Prostate gland (tissue), 2 donors: ENCODE results near the gene TMED4. TPM values are rescaled to one million over a fixed set of nuclear protein-coding genes. Genes with fewer than 3 reads are reported as not detected.
"Not testable (repeated sequence)": the region's sequence is repeated elsewhere in the genome, so short reads cannot be mapped to it uniquely, and the experiment has no call there.

Source experiments
- DNase-seq: peaks from one replicate; pipeline ENCODE4 v3.0.0-alpha.2; 2019; ENCODE audit warnings: low spot score
- H3K27ac ChIP-seq, 2 donors: fragments of 200-600 bp; sonication (generic); 2 replicates each; pipeline ENCODE4 v1.5.1; 2017 to 2019
- H3K27me3 ChIP-seq: fragments of 200-600 bp; sonication (generic); replicated peaks from 2 replicates; pipeline ENCODE4 v1.5.1; 2019; ENCODE audit not compliant: insufficient read depth
- H3K36me3 ChIP-seq, 2 donors: fragments of 200-600 bp; sonication (generic); 1 replicate in 1 of 2; 2 replicates in 1 of 2; pipeline versions ENCODE4 v1.5.1 to v1.8.1; 2017 to 2019
- H3K4me1 ChIP-seq: fragments of 200-600 bp; sonication (generic); replicated peaks from 2 replicates; pipeline ENCODE4 v1.5.1; 2019
- H3K4me3 ChIP-seq, 2 donors: fragments of 200-600 bp; sonication (generic); 2 replicates each; pipeline ENCODE4 v1.5.1; 2017 to 2019
- H3K9me3 ChIP-seq: fragments of 200-600 bp; sonication (generic); 2 replicates; pipeline ENCODE4 v1.5.1; 2017
- POLR2A ChIP-seq: fragments of 450-650 bp; IDR thresholded peaks from one replicate; pipeline ENCODE4 v1.6.1; 2016; ENCODE audit warnings: antibody characterized with exemption, mild to moderate bottlenecking
- POLR2AphosphoS5 ChIP-seq: sonication (generic); formaldehyde crosslinking; IDR thresholded peaks from one replicate; pipeline ENCODE4 v1.6.1; 2017; ENCODE audit warnings: antibody characterized with exemption
- WGBS: methylation state at CpG from one replicate; pipeline ENCODE4 v1.1.5; 2018; 5-methylcytosine and 5-hydroxymethylcytosine counted together
- intact Hi-C: fragments of 100-400 bp; cut with DNase I; formaldehyde crosslinking; loops from one replicate; pipeline ENCODE4 v1.14.2; 2022
- total RNA-seq, 2 donors: library from RNA; depleted of rRNA; stranded (reverse); fragments of >200 nt; gene quantifications; one replicate each; pipeline ENCODE4 v1.1.0, GENCODE V29; 2016
- TF ChIP-seq, protein P1 (sequence below), 4 experiments: fragments of 200-600 bp in 2 of 4; fragments of 450-650 bp in 2 of 4; sonication (generic) in 2 of 4; IDR thresholded peaks; 1 replicate in 3 of 4; 2 replicates in 1 of 4; pipeline ENCODE4 v1.5.1; 2016 to 2019; ENCODE audit warnings: antibody characterized with exemption in 4 of 4, mild to moderate bottlenecking in 2 of 4, moderate library complexity in 2 of 4

TMED4 gene
- total RNA-seq, 2 donors from 2014 or later = 227 to 243 TPM

DNA sequence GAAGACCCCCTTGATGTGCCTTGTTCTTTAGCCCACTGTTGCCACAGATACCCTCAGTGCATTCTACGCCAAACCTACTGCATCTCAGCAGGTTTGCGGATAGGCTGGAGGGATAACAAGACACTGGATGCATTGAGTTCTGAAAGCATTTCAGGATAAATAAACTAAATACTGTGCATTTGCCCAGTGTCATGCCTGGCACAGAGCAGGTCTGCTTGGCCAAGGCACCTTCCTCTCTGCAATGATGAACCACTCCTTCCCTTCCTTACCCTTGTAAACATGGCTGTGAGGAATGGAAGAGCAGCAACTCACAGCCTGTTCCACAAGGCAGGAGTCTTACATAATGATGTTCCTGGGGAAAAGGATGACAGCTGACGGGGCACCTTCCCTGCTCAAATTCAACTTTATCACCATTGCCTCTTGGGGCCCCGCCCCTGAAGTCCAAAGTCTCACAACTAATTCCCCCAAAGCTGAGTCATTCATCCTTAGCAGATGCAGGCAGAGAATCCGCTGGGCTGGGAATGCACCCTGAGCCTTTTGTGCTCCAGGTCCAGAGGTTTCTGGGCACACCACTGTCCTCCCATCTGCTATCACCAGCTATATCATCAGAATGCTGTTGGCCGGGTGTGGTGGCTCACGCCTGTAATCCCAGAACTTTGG, 19.9 kb downstream of the TMED4 start:
- no peak for TF ChIP-seq POLR2A
- TF ChIP-seq POLR2AphosphoS5 = no peak
- TF ChIP-seq, protein P1, sequence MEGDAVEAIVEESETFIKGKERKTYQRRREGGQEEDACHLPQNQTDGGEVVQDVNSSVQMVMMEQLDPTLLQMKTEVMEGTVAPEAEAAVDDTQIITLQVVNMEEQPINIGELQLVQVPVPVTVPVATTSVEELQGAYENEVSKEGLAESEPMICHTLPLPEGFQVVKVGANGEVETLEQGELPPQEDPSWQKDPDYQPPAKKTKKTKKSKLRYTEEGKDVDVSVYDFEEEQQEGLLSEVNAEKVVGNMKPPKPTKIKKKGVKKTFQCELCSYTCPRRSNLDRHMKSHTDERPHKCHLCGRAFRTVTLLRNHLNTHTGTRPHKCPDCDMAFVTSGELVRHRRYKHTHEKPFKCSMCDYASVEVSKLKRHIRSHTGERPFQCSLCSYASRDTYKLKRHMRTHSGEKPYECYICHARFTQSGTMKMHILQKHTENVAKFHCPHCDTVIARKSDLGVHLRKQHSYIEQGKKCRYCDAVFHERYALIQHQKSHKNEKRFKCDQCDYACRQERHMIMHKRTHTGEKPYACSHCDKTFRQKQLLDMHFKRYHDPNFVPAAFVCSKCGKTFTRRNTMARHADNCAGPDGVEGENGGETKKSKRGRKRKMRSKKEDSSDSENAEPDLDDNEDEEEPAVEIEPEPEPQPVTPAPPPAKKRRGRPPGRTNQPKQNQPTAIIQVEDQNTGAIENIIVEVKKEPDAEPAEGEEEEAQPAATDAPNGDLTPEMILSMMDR (IDR thresholded peaks at IDR 0.05) = no peak
- Histone ChIP-seq H3K4me3 (no peak overlapping the region), H3K4me1 (no peaks in the 10 kb centered on the region), H3K27me3 (no peaks in the 10 kb centered on the region), H3K36me3 (peaks cover 0 to 8% of the 10 kb centered on the region in 2 donors), H3K27ac (no peak overlapping the region), H3K9me3 (no peaks in the 10 kb centered on the region)
- intact Hi-C loops = no loop called here
- DNase-seq = no peak
- 91% methylated on average over 7 of the region's 7 CpGs for WGBS

DNA sequence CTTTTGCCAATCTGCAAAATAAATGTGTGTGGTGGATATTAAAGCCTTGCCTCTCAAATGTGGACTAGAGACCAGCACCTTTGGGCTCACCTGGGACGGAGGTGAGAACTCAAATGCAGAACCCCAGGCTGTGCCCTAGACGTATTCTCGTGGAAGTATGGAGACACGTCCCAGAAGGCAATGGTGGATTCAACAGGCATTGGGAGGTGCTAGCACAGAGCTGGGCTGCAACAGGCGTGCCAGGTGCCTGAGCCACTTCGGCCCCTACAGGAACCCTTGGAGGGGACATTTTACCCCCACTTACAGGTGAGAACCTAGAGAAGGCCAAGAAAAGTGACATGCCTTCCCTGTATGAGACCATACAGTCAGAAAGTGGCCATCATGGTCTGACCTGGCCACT, 20.6 kb downstream of the TMED4 start:
- intact Hi-C loops = no loop called here
- Histone ChIP-seq H3K27me3 (no peaks in the 10 kb centered on the region), H3K4me1 (no peaks in the 10 kb centered on the region), H3K4me3 (no peak overlapping the region), H3K36me3 (peaks cover 0 to 4% of the 10 kb centered on the region in 2 donors), H3K9me3 (no peaks in the 10 kb centered on the region), H3K27ac (no peak overlapping the region)
- TF ChIP-seq, protein P1 (IDR thresholded peaks at IDR 0.05) = no peak
- TF ChIP-seq POLR2AphosphoS5 = no peak
- no peak for TF ChIP-seq POLR2A
- 79% methylated on average over 6 of the region's 6 CpGs for WGBS
- no peak for DNase-seq

DNA sequence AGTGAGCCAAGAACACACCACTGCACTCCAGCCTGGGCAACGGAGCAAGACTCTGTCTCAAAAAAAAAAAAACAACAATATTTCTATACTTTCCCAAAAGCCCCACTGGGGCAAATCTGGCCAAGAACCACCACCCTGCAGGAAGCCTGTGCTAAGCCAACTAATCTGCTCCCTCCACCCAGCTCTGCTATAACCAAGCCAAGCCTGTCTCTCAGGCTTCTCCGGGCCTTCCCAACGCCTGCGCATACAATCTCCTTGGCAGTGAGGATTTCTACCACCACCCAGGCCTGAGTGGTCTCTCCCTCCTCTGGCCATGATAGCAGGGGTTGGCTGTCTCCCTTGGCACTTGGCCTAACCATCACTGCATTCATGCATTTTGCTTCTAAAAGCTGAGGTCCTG, 22.5 kb downstream of the TMED4 start:
- WGBS = 81% methylated on average over 4 of the region's 4 CpGs
- Histone ChIP-seq H3K27ac (no peak overlapping the region), H3K4me3 (no peak overlapping the region), H3K36me3 (no peaks in the 10 kb centered on the region), H3K9me3 (no peaks in the 10 kb centered on the region), H3K4me1 (no peaks in the 10 kb centered on the region), H3K27me3 (no peaks in the 10 kb centered on the region)
- intact Hi-C loops = no loop called here
- no peak for TF ChIP-seq POLR2A
- TF ChIP-seq POLR2AphosphoS5 = no peak
- TF ChIP-seq, protein P1 (IDR thresholded peaks at IDR 0.05) = no peak
- DNase-seq = no peak

DNA sequence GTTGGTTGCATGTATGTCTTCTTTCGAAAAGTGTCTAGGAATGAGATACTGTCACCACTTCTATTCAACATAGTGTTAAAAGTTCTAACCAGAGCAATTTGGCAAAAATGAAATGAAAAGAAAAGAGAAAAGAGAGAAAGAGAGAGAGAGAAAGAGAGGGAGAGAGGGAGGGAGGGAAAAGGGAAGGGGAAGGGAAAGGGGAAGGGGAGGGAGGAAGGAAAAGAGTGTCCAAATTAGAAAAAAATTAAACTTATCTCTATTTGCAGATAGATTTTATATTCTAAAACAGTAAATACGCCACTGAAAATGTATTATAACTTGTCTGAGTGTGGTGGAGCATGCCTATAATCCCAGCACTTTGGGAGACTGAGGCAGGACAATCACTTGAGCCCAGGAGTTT, 24.5 kb downstream of the TMED4 start:
- TF ChIP-seq POLR2AphosphoS5 = no peak
- no peak for TF ChIP-seq POLR2A
- TF ChIP-seq, protein P1 (IDR thresholded peaks at IDR 0.05) = no peak
- intact Hi-C loops = no loop called here
- no peaks in the 10 kb centered on the region for H3K4me1 ChIP-seq
- no peak for DNase-seq
- no peaks in the 10 kb centered on the region for H3K27me3 ChIP-seq
- no peaks in the 10 kb centered on the region for H3K36me3 ChIP-seq
- H3K27ac ChIP-seq = no peak overlapping the region
- 85% methylated on average over 2 of the region's 2 CpGs for WGBS
- H3K9me3 ChIP-seq = no peaks in the 10 kb centered on the region
- no peak overlapping the region for H3K4me3 ChIP-seq

DNA sequence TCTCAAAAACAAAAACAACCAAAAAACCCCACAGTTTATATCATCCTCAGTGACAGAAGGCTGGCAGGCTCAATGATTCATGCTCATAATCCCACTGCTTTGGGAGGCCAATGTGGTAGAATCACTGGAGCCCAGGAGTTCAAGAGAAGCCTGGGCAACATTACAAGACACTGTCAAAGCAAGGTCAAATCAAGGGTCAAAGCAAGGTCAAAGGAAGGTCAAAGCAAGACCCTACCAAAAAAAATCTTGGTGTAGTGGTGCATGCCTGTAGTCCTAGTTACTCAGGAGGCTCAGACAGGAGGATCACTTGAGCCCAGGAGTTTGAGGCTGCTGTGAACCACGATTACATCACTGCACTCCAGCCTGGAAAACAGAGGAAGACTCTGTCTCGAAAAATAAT, 26.7 kb downstream of the TMED4 start:
- WGBS = 75% methylated on average over 2 of the region's 2 CpGs
- Histone ChIP-seq H3K27ac (no peak overlapping the region), H3K36me3 (no peaks in the 10 kb centered on the region), H3K4me1 (no peaks in the 10 kb centered on the region), H3K9me3 (no peaks in the 10 kb centered on the region), H3K27me3 (no peaks in the 10 kb centered on the region), H3K4me3 (no peak overlapping the region)
- DNase-seq = no peak
- TF ChIP-seq POLR2AphosphoS5 (no peak), POLR2A (no peak)
- TF ChIP-seq, protein P1 (IDR thresholded peaks at IDR 0.05) = no peak
- intact Hi-C loops = no loop called here

DNA sequence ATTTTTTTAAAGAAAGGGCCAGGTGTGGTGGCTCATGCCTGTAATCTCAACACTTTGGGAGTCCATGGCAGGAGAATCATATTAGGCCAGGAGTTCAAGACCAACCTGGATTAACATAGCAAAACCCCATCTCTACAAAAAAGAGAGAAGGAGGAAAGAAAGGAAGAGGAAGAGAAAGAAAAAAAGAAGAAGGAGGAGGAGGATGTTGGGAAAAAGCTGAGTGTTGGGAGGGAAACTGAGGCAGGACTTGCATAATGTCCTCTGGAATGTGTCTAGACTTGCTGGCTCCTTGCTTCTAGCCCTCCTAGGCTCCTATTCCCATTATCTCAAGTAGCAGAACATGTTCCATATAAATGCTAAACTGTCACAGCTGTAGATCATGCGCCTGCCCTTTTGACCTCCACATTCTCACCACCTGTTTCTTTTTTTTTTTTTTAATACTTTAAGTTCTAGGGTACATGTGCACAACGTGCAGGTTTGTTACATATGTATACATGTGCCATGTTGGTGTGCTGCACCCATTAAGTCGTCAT, 29.5 kb downstream of the TMED4 start:
- H3K4me1 ChIP-seq, H3K4me3 ChIP-seq, H3K27me3 ChIP-seq, H3K36me3 ChIP-seq, H3K9me3 ChIP-seq, DNase-seq, H3K27ac ChIP-seq, intact Hi-C loops: not testable (repeated sequence)
- 69% methylated on average over 3 of the region's 3 CpGs for WGBS
